Parathyroid adenoma (tissue), 2 donors: Measurements from ENCODE around the gene ANKRD34B.

Source experiments
- H2AFZ ChIP-seq: fragments of 300-600 bp; sonication (generic); one replicate; pipeline ENCODE4 v1.7.0; 2017; ENCODE audit warnings: antibody characterized with exemption, mild to moderate bottlenecking
- H3K27ac ChIP-seq: fragments of 300-600 bp; sonication (generic); one replicate; pipeline ENCODE4 v1.7.0; 2017
- H3K27me3 ChIP-seq: fragments of 300-600 bp; sonication (generic); one replicate; pipeline ENCODE4 v1.7.0; 2017; ENCODE audit warnings: low read length; ENCODE audit not compliant: control insufficient read depth, insufficient read depth
- H3K36me3 ChIP-seq: fragments of 300-600 bp; sonication (generic); one replicate; pipeline ENCODE4 v1.7.0; 2017; ENCODE audit warnings: low read length; ENCODE audit not compliant: control insufficient read depth, insufficient read depth
- H3K4me1 ChIP-seq: fragments of 300-600 bp; sonication (generic); one replicate; pipeline ENCODE4 v1.7.0; 2017; ENCODE audit warnings: control low read depth
- H3K4me2 ChIP-seq: fragments of 300-600 bp; sonication (generic); one replicate; pipeline ENCODE4 v1.7.0; 2017; ENCODE audit warnings: low read length
- H3K4me3 ChIP-seq: fragments of 300-600 bp; sonication (generic); one replicate; pipeline ENCODE4 v1.7.0; 2017; ENCODE audit warnings: low read depth, low read length
- H3K79me2 ChIP-seq: fragments of 300-600 bp; sonication (generic); one replicate; pipeline ENCODE4 v1.7.0; 2017; ENCODE audit warnings: control low read depth
- H3K9ac ChIP-seq: fragments of 300-600 bp; sonication (generic); one replicate; pipeline ENCODE4 v1.7.0; 2017; ENCODE audit warnings: mild to moderate bottlenecking
- H3K9me3 ChIP-seq: fragments of 300-600 bp; sonication (generic); one replicate; pipeline ENCODE4 v1.7.0; 2017; ENCODE audit warnings: low read length; ENCODE audit not compliant: control insufficient read depth
- CTCF ChIP-seq: fragments of 300-600 bp; sonication (generic); IDR thresholded peaks from one replicate; pipeline ENCODE4 v1.7.0; 2017; ENCODE audit warnings: antibody characterized with exemption, mild to moderate bottlenecking
- donor health status: primary hyperparathyroidism.

Gene ANKRD34B

DNA sequence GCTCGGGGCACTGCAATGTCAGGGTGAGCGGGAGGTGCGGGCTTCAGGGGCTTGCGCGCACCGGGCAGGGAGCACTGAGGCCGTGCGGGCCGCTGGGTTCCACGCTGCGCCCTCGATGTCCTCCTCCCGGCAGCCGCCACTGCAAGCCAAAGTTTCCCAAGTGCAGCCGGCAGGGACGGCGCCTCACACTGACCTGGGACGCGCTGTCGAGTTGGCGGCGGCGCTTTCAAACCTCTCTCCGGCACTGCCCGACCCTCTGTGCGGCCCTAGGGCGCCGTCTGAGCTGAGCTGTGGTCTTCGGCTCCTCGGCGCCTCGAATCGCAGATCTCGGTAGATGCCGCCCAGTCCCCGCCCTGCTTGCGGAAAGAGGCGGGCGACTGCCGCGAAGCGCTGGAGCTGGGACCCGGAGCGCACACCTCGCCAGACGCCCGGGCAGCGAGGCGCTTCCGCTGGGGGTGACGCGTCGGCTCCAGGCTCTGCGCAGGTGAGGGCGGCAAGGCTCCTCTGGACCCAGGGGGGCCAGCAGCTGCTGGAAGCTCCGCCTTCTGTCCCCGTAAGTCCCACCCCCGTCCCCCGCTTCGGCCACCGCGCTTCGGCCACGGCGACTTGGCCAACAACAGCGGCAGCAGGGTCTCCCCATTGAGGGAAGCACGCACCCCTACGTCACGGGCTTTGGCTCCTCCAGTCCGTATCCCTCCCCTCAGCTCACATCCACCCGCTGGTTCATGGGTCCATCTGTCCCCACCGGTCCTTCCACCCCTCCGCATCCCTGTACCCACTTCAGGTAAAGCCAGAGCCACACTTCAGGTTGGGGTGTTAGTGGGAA, at the start of gene ANKRD34B:
Gene ANKRD34B, minus strand, starts transcription at position 320 of the 826 bp plus-strand sequence. CDS start 10,261 bp downstream, outside the sequence.
- Histone ChIP-seq H3K9ac (no peak within 1 kb of the TSS), H3K4me1 (no peaks in the 10 kb centered on the region), H3K27ac (no peak within 1 kb of the TSS), H3K4me2 (peak within 1 kb of the TSS; percentile 50), H3K9me3 (no peaks in the 10 kb centered on the region), H3K79me2 (no peaks in the 10 kb centered on the region), H3K27me3 (no peaks in the 10 kb centered on the region), H3K36me3 (no peaks in the 10 kb centered on the region), H3K4me3 (peak within 1 kb of the TSS; percentile 9), H2AFZ (peak within 1 kb of the TSS; percentile 56)
- no peak for TF ChIP-seq CTCF

- H3K4me2 ChIP-seq = no peak overlapping the region
- no peaks in the 10 kb centered on the region for H3K79me2 ChIP-seq
- no peak overlapping the region for H3K27ac ChIP-seq
- H3K4me1 ChIP-seq = no peaks in the 10 kb centered on the region
- no peaks in the 10 kb centered on the region for H3K36me3 ChIP-seq
- H3K9ac ChIP-seq = no peak overlapping the region
- H3K9me3 ChIP-seq = no peaks in the 10 kb centered on the region
- H3K4me3 ChIP-seq = no peak overlapping the region
- TF ChIP-seq CTCF = no peak
- H2AFZ ChIP-seq = no peak overlapping the region
- H3K27me3 ChIP-seq = no peaks in the 10 kb centered on the region
Measured at GRCh38 chr5:80619086-80619485, 49.0 kb upstream of the ANKRD34B start.

- Histone ChIP-seq H2AFZ (no peak overlapping the region), H3K79me2 (no peaks in the 10 kb centered on the region), H3K9me3 (no peaks in the 10 kb centered on the region), H3K9ac (no peak overlapping the region), H3K27me3 (no peaks in the 10 kb centered on the region), H3K4me1 (no peaks in the 10 kb centered on the region), H3K27ac (no peak overlapping the region), H3K4me2 (no peak overlapping the region), H3K36me3 (no peaks in the 10 kb centered on the region), H3K4me3 (no peak overlapping the region)
- no peak for TF ChIP-seq CTCF
Measured at GRCh38 chr5:80618438-80618837, 48.4 kb upstream of the ANKRD34B start.

GRCh38 chr5:80615266-80615914, 45.3 kb upstream of the ANKRD34B start:
- H3K36me3 ChIP-seq = no peaks in the 10 kb centered on the region
- no peaks in the 10 kb centered on the region for H3K9me3 ChIP-seq
- H3K4me1 ChIP-seq = no peaks in the 10 kb centered on the region
- no peaks in the 10 kb centered on the region for H3K27me3 ChIP-seq
- no peak overlapping the region for H3K4me3 ChIP-seq
- H3K4me2 ChIP-seq = no peak overlapping the region
- no peak overlapping the region for H2AFZ ChIP-seq
- no peak overlapping the region for H3K27ac ChIP-seq
- no peak for TF ChIP-seq CTCF
- H3K79me2 ChIP-seq = no peaks in the 10 kb centered on the region
- H3K9ac ChIP-seq = no peak overlapping the region
